ENCODE measurements around the gene CYP4F2.
"Not testable (repeated sequence)": the region's sequence is repeated elsewhere in the genome, so short reads cannot be mapped to it uniquely, and the experiment has no call there.

CYP4F2 gene

DNA sequence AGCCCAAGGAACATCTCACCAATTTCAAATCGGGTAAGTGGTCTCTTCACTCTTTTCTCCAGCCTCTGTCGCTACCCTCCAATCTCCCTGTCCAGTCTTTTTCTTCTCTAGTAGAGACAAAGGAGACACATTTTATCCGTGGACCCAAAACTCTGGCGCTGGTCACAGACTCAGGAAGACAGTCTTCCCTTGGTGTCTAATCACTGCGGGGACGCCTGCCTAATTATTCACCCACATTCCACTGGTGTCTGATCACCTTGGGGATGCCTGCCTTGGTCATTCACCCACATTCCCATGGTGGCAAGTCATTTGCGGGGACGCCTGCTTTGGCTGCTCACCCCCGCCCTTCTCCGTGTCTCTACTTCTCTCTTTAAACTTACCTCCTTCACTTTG, 68.6 kb downstream of the CYP4F2 start:
- no peaks in the 10 kb centered on the region for H3K27me3 Mint-ChIP-seq (ENCODE audit: low read depth)
- no peak overlapping the region for H3K4me3 Mint-ChIP-seq
- H3K36me3 Mint-ChIP-seq (ENCODE audit: low read depth), result no peaks in the 10 kb centered on the region
- no peaks in the 10 kb centered on the region for H3K9me3 Mint-ChIP-seq
- H3K27ac Mint-ChIP-seq, result no peak overlapping the region
- no peaks in the 10 kb centered on the region for H3K4me1 Mint-ChIP-seq (ENCODE audit: low read depth)

DNA sequence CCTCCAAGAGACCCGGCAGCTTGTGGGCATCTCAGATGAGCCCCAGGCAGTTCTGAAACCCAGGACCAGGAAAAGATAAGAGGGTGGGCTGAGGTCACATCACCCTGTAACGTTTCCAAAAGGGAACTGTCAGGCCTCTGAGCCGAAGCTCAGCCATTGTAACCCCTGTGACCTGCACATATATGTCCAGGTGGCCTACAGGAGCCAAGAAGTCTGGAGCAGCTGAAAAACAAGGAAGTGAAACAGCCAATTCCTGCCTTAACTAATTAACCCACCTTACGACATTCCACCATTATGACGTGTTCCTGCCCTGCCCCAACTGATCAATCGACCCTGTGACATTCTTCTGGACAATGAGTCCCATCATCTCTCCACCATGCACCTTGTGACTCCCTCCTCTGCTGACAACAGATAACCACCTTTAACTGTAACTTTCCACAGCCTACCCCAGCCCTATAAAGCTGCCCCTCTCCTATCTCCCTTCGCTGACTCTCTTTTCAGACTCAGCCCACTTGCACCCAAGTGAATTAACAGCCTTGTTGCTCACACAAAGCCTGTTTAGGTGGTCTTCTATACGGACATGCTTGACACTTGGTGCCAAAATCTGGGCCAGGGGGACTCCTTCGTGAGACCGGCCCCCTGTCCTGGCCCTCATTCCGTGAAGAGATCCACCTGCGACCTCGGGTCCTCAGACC, 69.1 kb downstream of the CYP4F2 start:
- H3K4me3 Mint-ChIP-seq, result not testable (repeated sequence)

DNA sequence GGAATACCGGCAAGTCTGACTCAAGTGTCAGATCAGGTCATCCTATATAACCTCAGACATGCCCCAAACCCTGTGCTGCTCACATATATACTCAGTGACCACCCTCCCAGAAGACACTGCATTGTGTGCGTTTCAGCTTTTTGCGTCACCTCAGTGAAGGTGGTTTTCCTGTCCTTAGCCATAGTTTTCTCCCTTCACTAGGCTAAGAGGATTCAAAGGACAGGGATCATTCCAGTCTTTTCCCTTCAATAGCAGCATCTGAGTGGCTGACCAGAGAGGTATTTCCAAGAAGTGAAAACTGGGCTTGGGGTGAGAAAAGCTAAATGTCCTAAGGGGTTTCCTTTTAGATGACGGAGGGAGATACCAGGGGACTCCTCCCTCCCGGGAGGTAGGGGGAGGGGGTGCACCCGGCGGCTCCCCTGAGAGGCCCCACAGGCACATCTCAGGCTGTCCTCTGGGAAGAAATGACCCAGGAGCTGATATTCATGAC, 69.7 kb downstream of the CYP4F2 start:
- Mint-ChIP-seq H3K9me3 (no peaks in the 10 kb centered on the region), H3K27me3 (ENCODE audit: low read depth) (no peaks in the 10 kb centered on the region), H3K27ac (no peak overlapping the region), H3K36me3 (ENCODE audit: low read depth) (no peaks in the 10 kb centered on the region), H3K4me1 (ENCODE audit: low read depth) (no peaks in the 10 kb centered on the region), H3K4me3 (no peak overlapping the region)

More for the DNA sequence above, 69.1 kb downstream of the CYP4F2 start:
- not testable (repeated sequence) for H3K27ac Mint-ChIP-seq; H3K9me3 Mint-ChIP-seq; H3K36me3 Mint-ChIP-seq (ENCODE audit: low read depth); H3K4me1 Mint-ChIP-seq (ENCODE audit: low read depth); H3K27me3 Mint-ChIP-seq (ENCODE audit: low read depth)

All from T-helper 1 cell treated with Interleukin-12 subunit alpha and Interleukin-12 subunit beta and Interleukin-4 antibody, amounts not matched to agents 30 μg/mL and 1 μg/mL, for 36 hours (primary cell).